CD4-positive, alpha-beta T cell treated with Interleukin-6 for 4 hours (primary cell): ENCODE measurements around the gene ARID1B.

Experiments
- DNase-seq: peaks from one replicate; pipeline ENCODE4 v3.0.0-alpha.2; 2020; ENCODE audit warnings: mixed read lengths

Gene ARID1B

GRCh38 chr6:157221049-157221816 lies 444.1 kb downstream of the ARID1B start:
- DNase-seq, result peak; percentile 86

- DNase-seq, result no peak
These were observed 444.6 kb downstream of the ARID1B start for GRCh38 chr6:157221817-157222175.

- no peak for DNase-seq
These were observed 445.2 kb downstream of the ARID1B start for GRCh38 chr6:157222201-157222981.

GRCh38 chr6:157223021-157223430 lies 445.8 kb downstream of the ARID1B start:
- peak; percentile 35 for DNase-seq

GRCh38 chr6:157223511-157223910 lies 446.3 kb downstream of the ARID1B start:
- no peak for DNase-seq

GRCh38 chr6:157224178-157224950 lies 447.2 kb downstream of the ARID1B start:
- DNase-seq, result no peak

GRCh38 chr6:157224951-157225574 lies 447.9 kb downstream of the ARID1B start:
- no peak for DNase-seq

- no peak for DNase-seq
These were observed 448.4 kb downstream of the ARID1B start for GRCh38 chr6:157225575-157225995.

- no peak for DNase-seq
These were observed 448.9 kb downstream of the ARID1B start for GRCh38 chr6:157226026-157226625.

GRCh38 chr6:157226761-157227160 lies 449.6 kb downstream of the ARID1B start:
- no peak for DNase-seq

- peak; percentile 50 for DNase-seq
These were observed 450.3 kb downstream of the ARID1B start for GRCh38 chr6:157227202-157228166.

GRCh38 chr6:157228426-157229131 lies 451.4 kb downstream of the ARID1B start:
- DNase-seq, result no peak

- DNase-seq, result no peak
These were observed 452.0 kb downstream of the ARID1B start for GRCh38 chr6:157229132-157229618.

- DNase-seq, result no peak
These were observed 452.5 kb downstream of the ARID1B start for GRCh38 chr6:157229713-157230112.

- DNase-seq, result no peak
These were observed 453.7 kb downstream of the ARID1B start for GRCh38 chr6:157230910-157231309.

GRCh38 chr6:157232161-157232895 lies 455.1 kb downstream of the ARID1B start:
- DNase-seq, result no peak

GRCh38 chr6:157233156-157233555 lies 456.0 kb downstream of the ARID1B start:
- no peak for DNase-seq

GRCh38 chr6:157233686-157234085 lies 456.5 kb downstream of the ARID1B start:
- DNase-seq, result no peak

GRCh38 chr6:157235600-157236039 lies 458.4 kb downstream of the ARID1B start:
- peak; percentile 67 for DNase-seq
